EL (cell line): ENCODE measurements around the gene STH.

Experiments
- DNase-seq: peaks from one replicate; pipeline ENCODE4 v3.0.0-alpha.2; 2016

STH gene

DNA sequence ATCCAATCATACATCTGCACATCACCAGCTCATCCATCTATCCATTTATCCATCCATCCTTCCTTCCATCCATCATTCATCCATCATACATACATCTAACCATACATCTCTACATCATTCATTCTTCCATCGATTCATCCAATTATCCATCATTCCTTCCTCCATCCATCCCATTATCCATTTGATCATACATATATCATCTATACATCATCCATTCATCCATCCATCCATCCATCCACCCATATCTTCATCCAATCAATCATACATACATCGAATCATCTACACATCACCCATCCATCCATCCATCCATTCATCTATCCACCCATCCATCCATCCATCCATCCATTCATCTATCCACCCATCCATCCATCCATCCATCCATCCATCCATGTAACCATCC, 29.3 kb upstream of the STH start:
- DNase-seq = no peak

DNA sequence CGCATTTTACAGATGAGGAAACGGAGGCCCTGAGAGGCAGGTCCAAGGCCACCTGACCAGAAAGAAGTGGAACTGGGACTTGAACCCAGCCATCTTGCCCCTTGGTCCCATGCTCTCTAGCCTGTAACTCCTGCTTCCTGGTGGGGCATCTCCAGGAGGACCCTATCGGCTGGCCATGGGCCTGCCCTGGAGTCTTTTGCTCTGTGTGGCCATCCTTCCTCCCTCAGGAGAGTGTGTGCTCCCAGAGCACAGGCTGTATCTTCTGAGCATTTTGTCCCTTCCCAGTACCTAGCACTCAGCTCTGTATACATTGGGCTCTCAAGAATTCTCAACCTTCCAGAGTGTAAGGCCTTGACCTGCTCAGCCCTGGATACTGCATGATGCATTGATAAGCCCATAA, 28.4 kb upstream of the STH start:
- no peak for DNase-seq

- no peak for DNase-seq
These were observed 27.3 kb upstream of the STH start for GRCh38 chr17:45971698-45972141.

DNA sequence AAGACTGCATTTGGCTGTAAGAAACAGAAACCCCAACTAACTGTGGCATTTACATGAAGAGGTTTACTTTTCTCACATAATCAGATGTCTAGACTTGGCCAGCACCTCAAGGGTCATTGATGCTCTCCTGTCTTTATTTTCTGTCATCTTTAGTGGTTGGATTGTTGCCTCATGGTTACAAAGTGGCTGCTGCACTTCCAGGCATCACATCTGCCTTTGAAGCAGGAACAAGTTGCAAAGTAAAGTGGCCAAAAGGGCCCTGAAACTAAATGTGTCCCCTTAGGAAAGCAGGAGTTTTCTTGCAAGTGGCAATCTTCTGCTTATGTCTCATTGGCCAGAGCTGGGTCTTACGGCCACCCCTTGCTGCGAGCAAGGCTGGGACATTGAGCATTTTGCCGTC, 26.5 kb upstream of the STH start:
- no peak for DNase-seq

- no peak for DNase-seq
These were observed 25.8 kb upstream of the STH start for GRCh38 chr17:45973099-45973780.

DNA sequence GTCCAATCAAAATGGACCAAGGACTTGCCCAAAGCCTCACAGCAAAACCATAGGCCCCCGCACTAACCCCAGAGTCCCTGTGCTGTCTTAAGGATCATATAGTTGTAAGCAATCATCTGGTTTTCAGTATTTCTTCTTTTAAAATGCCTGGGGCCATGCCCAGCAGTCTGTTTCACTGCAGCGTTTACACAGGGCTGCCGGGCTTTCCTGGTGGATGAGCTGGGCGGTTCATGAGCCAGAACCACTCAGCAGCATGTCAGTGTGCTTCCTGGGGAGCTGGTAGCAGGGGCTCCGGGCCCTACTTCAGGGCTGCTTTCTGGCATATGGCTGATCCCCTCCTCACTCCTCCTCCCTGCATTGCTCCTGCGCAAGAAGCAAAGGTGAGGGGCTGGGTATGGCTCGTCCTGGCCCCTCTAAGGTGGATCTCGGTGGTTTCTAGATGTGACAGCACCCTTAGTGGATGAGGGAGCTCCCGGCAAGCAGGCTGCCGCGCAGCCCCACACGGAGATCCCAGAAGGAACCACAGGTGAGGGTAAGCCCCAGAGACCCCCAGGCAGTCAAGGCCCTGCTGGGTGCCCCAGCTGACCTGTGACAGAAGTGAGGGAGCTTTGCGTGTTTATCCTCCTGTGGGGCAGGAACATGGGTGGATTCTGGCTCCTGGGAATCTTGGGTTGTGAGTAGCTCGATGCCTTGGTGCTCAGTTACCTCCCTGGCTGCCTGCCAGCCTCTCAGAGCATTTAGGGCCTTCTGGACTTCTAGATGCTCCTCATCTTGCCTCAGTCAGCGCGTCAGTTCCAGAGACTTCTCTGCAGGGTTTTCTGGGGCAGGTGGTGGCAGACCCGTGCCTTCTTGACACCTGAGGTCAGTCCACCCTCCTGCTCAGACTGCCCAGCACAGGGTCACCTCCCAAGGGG, 24.8 kb upstream of the STH start:
- no peak for DNase-seq

DNA sequence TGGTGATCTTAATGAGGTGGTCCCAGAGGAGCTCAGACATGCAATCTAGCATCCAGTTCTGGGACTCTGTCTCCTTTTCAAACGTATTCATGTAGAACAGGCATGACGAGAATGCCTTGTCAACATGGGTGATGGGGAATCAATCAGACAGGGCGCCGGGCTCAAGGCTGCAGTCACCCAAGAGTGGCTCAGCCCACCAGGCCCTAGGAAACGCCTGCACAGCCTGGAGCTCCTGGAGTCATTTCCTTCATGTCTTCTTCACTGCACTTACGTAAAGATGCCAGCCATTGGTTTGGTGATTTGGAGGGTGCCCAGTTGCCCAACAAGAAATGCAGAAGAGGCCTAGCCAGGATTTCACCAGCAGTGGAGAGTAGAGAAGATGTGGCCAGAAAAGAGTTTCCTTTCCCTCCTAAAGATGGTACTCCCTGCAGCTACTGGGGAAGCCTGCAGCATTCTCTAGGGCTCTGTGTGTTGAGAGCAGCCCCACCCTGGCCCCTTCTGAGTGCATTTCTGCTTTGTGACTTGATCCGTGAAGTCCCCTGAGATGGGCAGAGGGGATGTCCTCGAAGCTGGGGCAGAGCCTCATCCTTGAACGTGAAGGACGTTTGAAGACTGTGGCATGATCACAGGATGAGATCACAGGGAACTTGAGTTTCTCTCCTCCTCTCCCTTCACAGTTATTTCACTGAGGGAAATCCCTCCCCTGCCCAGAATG, 24.0 kb upstream of the STH start:
- no peak for DNase-seq

- DNase-seq = no peak
These were observed 23.3 kb upstream of the STH start for GRCh38 chr17:45975640-45976295.

DNA sequence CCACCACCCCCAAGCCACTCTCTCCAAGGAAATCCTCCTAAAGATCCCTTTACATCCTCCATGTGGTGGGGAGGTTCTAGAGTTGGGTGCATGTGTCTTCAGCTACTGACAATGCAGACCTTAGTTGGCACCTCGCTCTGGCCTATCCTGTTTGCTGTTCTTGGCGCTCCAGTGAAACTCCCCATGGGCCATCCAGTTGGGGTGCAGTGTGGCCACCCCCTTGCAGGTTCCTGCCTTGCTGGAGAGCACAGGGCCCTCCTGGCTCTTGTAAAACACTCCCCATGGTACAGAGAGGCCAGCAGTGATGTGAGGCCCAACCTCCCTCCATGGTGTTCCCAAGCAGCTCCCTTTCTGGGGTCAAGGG, 22.7 kb upstream of the STH start:
- no peak for DNase-seq

- peak; percentile 21 for DNase-seq
These were observed 22.1 kb upstream of the STH start for GRCh38 chr17:45976755-45977505.

DNA sequence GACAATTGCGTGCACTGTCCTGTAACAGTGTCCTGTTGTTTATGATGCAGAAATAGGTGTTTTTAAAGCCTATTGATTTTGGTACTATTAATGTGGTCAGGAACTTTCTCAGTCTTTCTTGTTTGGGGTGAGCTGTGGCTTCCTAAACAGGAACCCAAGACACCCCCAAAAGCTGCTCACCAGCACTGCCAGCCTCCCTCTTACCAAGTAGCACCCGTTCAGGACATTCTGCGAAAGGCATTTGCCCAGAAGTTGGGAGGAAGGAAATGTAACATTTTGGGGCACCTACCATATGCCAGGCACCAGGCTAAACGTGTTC, 21.6 kb upstream of the STH start:
- DNase-seq = no peak

GRCh38 chr17:45977976-45978626, 20.9 kb upstream of the STH start:
- no peak for DNase-seq

DNA sequence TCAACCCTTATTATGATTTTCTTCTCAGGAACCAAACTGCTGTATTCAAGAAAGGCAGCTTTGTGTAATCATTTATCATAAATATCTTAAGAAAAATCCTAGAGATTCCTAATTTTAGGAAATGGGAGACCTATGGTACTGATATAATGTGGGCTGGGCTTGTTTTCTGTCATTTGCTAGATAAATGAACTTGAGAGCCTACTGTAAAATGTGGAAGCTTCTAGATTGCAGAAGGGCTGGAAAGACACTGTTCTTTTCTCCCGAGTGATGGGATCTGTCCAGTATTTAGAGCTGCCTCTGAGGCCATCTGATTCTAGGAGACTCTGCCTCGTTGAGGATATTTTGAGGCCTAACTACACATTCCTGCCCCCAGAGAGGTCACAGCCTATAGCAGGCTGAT, 19.9 kb upstream of the STH start:
- DNase-seq = no peak

DNA sequence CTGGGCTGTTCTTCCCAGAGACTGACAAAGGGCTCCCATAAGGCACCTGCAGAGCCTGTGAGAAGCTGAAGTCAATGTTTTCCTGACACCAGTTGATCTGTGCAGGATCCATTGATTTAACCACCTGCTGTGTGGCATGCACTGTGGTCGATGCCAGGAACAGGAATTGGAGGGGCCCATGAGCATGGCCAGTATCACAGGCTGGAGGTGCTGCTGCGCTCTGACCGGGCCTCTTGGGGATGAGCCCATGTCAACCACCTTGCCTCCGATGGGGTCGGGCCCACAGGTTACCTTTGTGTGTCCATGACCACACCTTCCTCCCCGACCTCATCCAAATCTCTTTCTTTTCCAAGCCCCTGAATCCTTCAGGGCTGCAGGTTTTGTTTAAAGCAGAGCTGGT, 18.2 kb upstream of the STH start:
- no peak for DNase-seq

DNA sequence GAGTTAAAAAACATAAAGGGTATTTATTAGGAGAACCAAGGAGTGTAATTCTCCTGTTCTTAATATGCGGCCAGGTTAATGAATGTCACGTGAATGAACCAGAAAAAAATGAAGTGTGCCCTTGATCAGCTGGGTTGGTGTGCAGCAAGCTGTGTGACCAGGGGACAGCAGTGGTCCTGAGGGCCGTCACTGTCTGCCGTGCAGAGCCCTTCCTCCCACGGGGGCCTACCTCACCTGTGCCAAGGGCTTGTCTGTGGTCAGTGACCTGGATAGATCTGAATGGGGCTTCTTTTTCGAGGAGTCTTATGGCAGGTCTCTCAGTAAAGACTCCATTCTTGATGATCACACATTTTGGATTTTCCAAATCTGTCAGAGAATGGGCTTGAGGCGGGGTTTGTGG, 17.7 kb upstream of the STH start:
- no peak for DNase-seq

DNA sequence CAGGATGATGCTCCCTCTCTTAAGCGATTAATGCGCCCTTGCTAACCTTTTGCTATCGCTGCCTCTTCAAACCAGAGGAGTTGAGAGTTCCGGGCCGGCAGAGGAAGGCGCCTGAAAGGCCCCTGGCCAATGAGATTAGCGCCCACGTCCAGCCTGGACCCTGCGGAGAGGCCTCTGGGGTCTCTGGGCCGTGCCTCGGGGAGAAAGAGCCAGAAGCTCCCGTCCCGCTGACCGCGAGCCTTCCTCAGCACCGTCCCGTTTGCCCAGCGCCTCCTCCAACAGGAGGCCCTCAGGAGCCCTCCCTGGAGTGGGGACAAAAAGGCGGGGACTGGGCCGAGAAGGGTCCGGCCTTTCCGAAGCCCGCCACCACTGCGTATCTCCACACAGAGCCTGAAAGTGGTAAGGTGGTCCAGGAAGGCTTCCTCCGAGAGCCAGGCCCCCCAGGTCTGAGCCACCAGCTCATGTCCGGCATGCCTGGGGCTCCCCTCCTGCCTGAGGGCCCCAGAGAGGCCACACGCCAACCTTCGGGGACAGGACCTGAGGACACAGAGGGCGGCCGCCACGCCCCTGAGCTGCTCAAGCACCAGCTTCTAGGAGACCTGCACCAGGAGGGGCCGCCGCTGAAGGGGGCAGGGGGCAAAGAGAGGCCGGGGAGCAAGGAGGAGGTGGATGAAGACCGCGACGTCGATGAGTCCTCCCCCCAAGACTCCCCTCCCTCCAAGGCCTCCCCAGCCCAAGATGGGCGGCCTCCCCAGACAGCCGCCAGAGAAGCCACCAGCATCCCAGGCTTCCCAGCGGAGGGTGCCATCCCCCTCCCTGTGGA, 16.0 kb upstream of the STH start:
- no peak for DNase-seq

- DNase-seq = no peak
These were observed 15.3 kb upstream of the STH start for GRCh38 chr17:45983614-45984310.

GRCh38 chr17:45984368-45984767, 14.7 kb upstream of the STH start:
- DNase-seq = no peak

- no peak for DNase-seq
These were observed 13.6 kb upstream of the STH start for GRCh38 chr17:45985447-45985846.

- no peak for DNase-seq
These were observed 13.0 kb upstream of the STH start for GRCh38 chr17:45986056-45986455.

DNA sequence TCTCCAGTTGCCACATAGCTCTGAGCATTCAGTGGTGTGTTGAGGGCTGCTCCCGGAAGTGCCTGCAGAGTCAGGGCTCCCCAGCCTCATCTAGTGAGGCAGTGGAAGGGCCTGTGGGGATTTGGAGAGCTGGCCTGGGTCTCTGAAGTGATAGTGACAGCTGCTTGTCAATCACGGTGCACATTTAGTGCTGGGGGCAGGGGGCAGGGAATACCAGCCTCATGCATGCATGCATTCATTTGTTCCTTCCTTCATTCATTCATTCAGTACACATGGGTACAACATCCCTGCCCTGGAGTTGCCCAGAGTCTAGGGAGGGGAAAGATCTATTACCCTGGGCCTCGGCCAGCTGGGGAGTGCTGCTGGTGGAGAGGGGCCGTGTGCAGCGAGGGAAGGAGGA, 11.3 kb upstream of the STH start:
- no peak for DNase-seq
